ENCODE data around the gene VWC2.
"Not testable (repeated sequence)": the region's sequence is repeated elsewhere in the genome, so short reads cannot be mapped to it uniquely, and the experiment has no call there.

Gene VWC2

GRCh38 chr7:49850921-49851613 is 77.6 kb downstream of the VWC2 start:
- DNase-seq (ENCODE audit: extremely low read depth, low read depth), result no peak
- no peak for TF ChIP-seq CTCF (IDR thresholded peaks at IDR 0.05; ENCODE audit: low read depth, low read length)

- DNase-seq (ENCODE audit: extremely low read depth, low read depth), result not testable (repeated sequence)
Measured at GRCh38 chr7:49851614-49851934, 78.1 kb downstream of the VWC2 start.

GRCh38 chr7:49852619-49853462 is 79.4 kb downstream of the VWC2 start:
- peak; percentile 80 for TF ChIP-seq CTCF (IDR thresholded peaks at IDR 0.05; ENCODE audit: low read depth, low read length)
- peak; percentile 14 for DNase-seq (ENCODE audit: extremely low read depth, low read depth)

- DNase-seq (ENCODE audit: extremely low read depth, low read depth), result no peak
- no peak for TF ChIP-seq CTCF (IDR thresholded peaks at IDR 0.05; ENCODE audit: low read depth, low read length)
Measured at GRCh38 chr7:49855281-49855980, 82.0 kb downstream of the VWC2 start.

GRCh38 chr7:49860293-49860692 is 86.9 kb downstream of the VWC2 start:
- TF ChIP-seq CTCF (IDR thresholded peaks at IDR 0.05; ENCODE audit: low read depth, low read length), result no peak

GRCh38 chr7:49866076-49866735 is 92.8 kb downstream of the VWC2 start:
- DNase-seq (ENCODE audit: extremely low read depth, low read depth), result no peak
- TF ChIP-seq CTCF (IDR thresholded peaks at IDR 0.05; ENCODE audit: low read depth, low read length), result no peak

More at GRCh38 chr7:49860293-49860692, 86.9 kb downstream of the VWC2 start:
- DNase-seq (ENCODE audit: extremely low read depth, low read depth), result no peak

GRCh38 chr7:49866910-49867309 is 93.5 kb downstream of the VWC2 start:
- TF ChIP-seq CTCF (IDR thresholded peaks at IDR 0.05; ENCODE audit: low read depth, low read length), result no peak
- no peak for DNase-seq (ENCODE audit: extremely low read depth, low read depth)
